HG03354 (cell line): Measurements from ENCODE around the gene MRPL55.
"Not testable (repeated sequence)": the region's sequence is repeated elsewhere in the genome, so short reads cannot be mapped to it uniquely, and the experiment has no call there.

Experiments used
- ATAC-seq: cut with Tn5 transposase; IDR thresholded peaks from one replicate; pipeline ENCODE4 v1.9.1; 2021; ENCODE audit warnings: mild to moderate bottlenecking; ENCODE audit not compliant: unreplicated experiment, poor library complexity, severe bottlenecking

Gene MRPL55

GRCh38 chr1:228131766-228132165 lies 22.7 kb upstream of the MRPL55 start:
- ATAC-seq, result no peak

- ATAC-seq, result no peak
These were observed 16.1 kb upstream of the MRPL55 start for GRCh38 chr1:228125185-228125584.

- ATAC-seq, result no peak
These were observed 14.4 kb upstream of the MRPL55 start for GRCh38 chr1:228123505-228123904.

DNA sequence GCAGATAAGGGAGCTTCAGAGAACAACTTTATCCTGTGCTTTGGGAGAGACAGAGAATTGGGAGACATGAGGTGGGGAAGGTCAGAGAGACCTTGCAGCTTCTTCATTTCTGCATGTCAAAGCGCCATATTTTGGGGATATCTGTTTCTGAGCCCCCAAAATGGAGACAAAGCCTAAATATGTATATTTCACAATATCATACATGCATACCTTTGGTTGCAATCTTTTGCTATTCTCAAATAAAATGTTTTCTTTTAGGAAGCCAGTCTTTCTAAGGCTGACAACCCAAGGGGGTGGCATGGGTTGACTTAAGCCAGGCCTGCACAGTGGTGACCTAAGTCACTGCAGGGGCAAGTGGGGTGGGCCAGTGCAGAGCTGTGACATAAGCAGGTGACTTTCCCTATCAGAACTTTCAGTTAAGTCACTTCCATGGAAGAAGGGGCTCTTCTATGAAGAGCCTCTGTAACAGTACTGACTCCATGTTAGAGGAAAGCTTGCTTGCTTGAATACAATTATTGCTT lies 13.9 kb upstream of the MRPL55 start:
- ATAC-seq, result no peak

DNA sequence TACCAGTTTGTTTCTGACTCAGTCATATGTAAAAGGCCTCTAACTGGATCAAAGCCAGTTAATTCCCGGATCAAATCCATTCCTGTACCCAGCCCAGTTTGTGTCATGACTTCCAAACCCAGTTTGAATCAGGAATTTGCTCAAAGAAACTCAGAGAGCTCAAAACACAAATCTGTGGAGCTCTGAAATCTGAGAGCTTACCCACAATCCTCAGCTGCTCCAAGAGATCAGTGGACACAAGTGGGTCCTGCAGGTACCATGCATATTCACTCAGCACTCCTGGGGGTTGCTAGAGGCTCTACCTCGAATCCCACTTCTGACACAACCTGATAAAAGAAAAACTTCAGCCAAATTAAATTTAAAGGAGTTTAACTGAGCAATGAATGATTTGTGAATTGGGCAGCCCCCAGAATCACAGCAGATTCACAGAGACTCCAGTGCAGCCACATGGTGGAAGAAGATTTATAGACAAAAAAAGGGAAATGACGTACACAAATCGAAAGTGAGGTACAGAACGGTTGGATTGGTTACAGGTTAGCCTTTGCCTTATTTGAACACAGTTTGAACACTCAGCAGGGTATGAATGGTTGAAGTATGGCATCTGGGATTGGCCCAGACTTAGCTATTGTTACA lies 11.9 kb upstream of the MRPL55 start:
- no peak for ATAC-seq

GRCh38 chr1:228120351-228120750 lies 11.3 kb upstream of the MRPL55 start:
- ATAC-seq, result no peak

DNA sequence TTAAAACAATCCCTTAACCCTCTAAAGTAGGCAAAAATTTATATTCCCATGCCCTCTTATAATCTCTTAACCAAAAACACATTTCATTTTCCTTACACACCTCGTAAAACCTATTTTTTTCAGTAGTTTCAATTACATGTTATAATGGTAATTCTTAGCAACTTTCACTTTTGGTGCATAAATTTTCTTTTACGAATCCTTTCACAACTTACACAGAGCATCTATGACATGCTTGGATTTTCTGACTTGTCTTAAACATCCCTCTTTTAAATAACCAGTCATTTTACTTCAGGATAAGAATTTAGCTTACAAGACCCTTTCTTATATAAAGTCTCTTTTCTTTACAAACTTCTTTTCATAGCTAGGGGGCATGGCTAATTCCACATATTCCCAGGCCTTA lies 8.9 kb upstream of the MRPL55 start:
- ATAC-seq, result no peak

GRCh38 chr1:228117335-228117734 lies 8.2 kb upstream of the MRPL55 start:
- ATAC-seq, result no peak

DNA sequence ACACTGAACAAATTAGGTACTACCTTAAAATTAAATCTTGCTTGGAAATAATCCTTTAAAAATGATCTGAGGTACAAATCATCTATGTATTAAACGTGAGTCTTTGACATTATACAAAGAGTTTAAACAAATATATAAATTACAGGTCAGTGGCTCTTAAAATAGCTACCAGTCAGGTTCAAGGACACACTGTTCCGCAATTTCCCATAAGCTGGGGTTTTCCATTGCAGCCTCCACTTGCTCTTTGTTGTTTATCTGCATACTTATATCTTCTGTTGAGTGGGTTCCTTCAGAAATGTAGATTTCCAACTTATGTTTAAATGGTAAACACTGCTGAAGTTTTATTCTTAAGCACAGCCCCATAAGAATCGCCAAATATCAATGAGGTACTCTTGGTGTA lies 5.7 kb upstream of the MRPL55 start:
- no peak for ATAC-seq

GRCh38 chr1:228112617-228113016 lies 3.5 kb upstream of the MRPL55 start:
- ATAC-seq, result no peak

GRCh38 chr1:228112167-228112566 lies 3.1 kb upstream of the MRPL55 start:
- ATAC-seq, result no peak

GRCh38 chr1:228111315-228111714 lies 2.2 kb upstream of the MRPL55 start:
- not testable (repeated sequence) for ATAC-seq

DNA sequence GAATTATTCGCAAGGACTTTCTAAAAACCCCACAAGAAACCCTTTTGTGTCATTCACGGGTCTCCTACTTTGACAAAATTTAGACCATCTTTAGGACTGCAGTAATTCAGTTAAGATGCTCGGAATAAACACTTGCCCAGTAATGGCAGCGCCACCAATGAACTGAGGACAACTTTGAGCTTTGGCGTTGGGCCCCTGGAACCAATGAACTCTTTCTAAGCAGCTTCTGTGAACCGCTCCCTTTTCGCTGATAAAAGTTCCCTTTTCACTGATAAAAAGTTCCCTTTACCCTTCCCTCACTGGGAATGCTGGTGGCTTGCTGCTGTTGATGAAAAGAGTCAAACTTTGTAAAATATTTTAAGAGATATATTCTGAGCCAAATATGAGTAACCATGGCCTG lies 1.5 kb upstream of the MRPL55 start:
- no peak for ATAC-seq

DNA sequence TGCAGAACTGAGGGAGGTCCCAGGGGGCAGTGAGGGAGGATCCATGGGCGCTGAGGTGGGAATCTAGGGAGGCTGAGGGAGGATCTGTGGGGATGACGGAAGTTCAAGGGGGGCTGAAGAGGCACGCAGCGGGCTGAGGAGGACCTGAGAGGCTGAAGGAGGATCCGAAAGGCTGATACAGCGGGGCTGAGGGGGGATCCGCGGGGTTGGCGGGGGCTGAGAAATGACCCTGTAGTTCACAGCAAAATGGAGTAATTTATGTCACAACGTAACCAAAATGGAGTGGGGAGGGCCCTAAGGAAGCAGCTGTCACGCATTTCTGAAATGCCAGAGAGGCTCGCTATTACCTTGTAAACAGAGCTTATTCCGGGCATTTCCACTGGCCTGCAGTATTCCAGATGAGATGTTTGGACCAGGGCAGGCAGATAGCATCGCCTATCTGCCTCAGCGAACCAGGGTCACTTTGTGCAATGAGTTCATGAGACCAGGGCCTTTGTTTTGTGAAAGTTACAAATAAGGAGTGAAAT lies 926 bp upstream of the MRPL55 start:
- ATAC-seq, result no peak

DNA sequence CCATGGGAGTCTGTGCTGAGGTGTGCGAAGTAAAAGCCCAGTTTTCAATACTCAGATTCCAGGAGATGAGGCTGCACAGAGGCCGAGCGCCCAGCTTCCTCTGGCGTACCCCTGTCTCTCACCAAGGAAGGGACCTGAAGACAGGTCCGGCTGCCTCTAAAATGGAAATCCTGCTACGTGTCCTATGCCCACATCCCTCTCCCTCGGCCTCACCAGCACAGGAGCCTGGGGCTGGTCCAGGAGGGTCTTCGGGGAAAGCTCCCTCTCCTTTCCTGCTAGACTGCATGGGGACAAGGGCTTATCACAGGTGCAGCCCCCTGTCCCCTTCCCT lies 392 bp downstream of the MRPL55 start:
- peak; percentile 12 for ATAC-seq

- ATAC-seq, result no peak
These were observed 926 bp downstream of the MRPL55 start for GRCh38 chr1:228108055-228108690.

GRCh38 chr1:228107636-228108035 lies 1.5 kb downstream of the MRPL55 start:
- no peak for ATAC-seq

GRCh38 chr1:228106800-228107054 lies 2.4 kb downstream of the MRPL55 start:
- no peak for ATAC-seq

GRCh38 chr1:228105996-228106799 lies 2.9 kb downstream of the MRPL55 start:
- no peak for ATAC-seq

DNA sequence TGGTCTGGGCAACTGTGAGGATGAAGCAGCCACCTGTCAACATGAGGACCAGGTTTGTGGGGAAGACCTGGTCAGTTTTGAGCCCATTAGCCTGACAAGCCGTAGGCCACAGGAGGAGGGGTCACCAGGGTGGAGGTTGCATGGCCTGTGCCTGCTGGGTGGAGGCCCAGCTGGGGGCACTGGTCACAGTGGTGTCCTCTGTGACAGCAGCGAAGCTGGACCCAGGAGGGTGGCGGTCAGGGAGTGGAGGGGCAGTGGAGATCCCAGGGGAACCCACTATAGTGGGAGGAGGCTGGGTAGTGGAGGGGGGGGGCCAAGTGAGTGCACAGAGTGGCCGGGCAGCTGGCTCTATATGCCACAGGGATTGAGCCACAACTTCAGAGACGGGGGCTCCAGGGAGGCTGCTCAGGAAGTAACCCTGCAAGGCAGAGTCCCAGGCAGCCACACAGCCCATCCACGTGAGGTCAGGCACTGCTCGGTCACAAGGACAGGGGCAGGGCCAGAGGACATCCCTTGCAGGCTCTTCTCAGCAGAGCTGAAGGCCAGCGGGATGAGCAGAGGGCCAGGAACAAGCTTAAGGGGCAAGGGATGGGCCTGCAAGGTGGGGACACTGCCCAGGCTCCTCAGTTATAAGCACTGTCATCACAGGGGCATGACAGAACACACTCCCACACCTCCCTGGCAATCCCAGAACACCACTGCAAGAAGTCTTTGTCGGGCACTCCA lies 3.7 kb downstream of the MRPL55 start:
- ATAC-seq, result no peak
